ENCODE measurements around the gene DNAJC15.

Gene DNAJC15

GRCh38 chr13:43003729-43004128, 19.7 kb upstream of the DNAJC15 start:
- no peak overlapping the region for H3K4me3 ChIP-seq (ENCODE audit: low read depth, low read length)
- TF ChIP-seq CTCF (IDR thresholded peaks at IDR 0.05; ENCODE audit: insufficient read depth, low read depth, low read length, missing control alignments) = no peak
- no peak for DNase-seq (ENCODE audit: low read depth)

GRCh38 chr13:43005460-43006236, 17.7 kb upstream of the DNAJC15 start:
- no peak for DNase-seq (ENCODE audit: low read depth)
- TF ChIP-seq CTCF (IDR thresholded peaks at IDR 0.05; ENCODE audit: insufficient read depth, low read depth, low read length, missing control alignments) = no peak
- no peak overlapping the region for H3K4me3 ChIP-seq (ENCODE audit: low read depth, low read length)

GRCh38 chr13:43006893-43007631, 16.3 kb upstream of the DNAJC15 start:
- DNase-seq (ENCODE audit: low read depth) = no peak
- no peak overlapping the region for H3K4me3 ChIP-seq (ENCODE audit: low read depth, low read length)
- no peak for TF ChIP-seq CTCF (IDR thresholded peaks at IDR 0.05; ENCODE audit: insufficient read depth, low read depth, low read length, missing control alignments)

GRCh38 chr13:43008596-43008995, 14.8 kb upstream of the DNAJC15 start:
- no peak for TF ChIP-seq CTCF (IDR thresholded peaks at IDR 0.05; ENCODE audit: insufficient read depth, low read depth, low read length, missing control alignments)
- DNase-seq (ENCODE audit: low read depth) = no peak

GRCh38 chr13:43009506-43009905, 13.9 kb upstream of the DNAJC15 start:
- no peak for TF ChIP-seq CTCF (IDR thresholded peaks at IDR 0.05; ENCODE audit: insufficient read depth, low read depth, low read length, missing control alignments)
- H3K4me3 ChIP-seq (ENCODE audit: low read depth, low read length) = no peak overlapping the region
- no peak for DNase-seq (ENCODE audit: low read depth)

More at GRCh38 chr13:43008596-43008995, 14.8 kb upstream of the DNAJC15 start:
- H3K4me3 ChIP-seq (ENCODE audit: low read depth, low read length) = no peak overlapping the region

- no peak overlapping the region for H3K4me3 ChIP-seq (ENCODE audit: low read depth, low read length)
- no peak for DNase-seq (ENCODE audit: low read depth)
- TF ChIP-seq CTCF (IDR thresholded peaks at IDR 0.05; ENCODE audit: insufficient read depth, low read depth, low read length, missing control alignments) = no peak
Observed at GRCh38 chr13:43014162-43014561, 9.2 kb upstream of the DNAJC15 start.
